GM18520 (cell line): ENCODE data around the gene ZC3H18.

Experiments
- ATAC-seq: cut with Tn5 transposase; IDR thresholded peaks from one replicate; pipeline ENCODE4 v1.9.1; 2021; ENCODE audit not compliant: unreplicated experiment

The ZC3H18 gene

DNA sequence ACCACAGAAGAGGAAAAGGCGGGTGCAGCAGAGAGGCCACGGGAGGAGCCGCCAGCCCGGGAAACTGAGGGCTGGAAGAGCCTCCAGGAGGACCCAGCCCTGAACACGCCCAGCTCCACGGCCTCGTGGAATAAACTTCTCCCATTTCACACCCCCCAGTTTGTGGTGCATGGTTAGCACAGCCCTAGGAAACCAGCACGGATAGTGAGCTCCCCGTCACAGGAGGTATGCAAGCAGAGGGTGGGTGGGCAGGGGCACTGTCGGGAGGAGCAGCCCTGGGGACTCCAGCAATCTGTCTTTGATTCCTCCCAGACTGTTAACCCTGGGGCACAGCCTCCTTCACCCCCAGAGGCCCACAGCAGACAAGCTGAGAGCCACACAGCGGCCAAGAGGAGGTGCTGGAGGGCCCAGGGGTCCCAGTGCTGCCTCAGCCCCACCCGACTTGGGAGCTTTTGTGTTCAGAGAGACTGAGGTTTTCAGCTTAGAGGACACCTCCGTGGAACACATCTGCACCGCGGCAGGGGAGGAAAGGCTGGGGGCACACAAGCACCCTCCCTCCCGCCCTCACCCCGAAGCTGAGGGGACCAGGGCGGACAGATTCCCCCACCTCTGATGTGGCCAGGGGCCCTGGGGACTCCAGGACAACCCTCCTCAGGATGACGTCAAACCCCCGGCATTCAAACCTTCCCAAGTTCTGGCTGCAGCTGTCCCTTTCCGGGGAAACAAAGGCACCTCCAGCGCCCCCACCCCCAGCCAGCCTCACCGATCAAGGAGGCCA, 66.5 kb downstream of the ZC3H18 start:
- ATAC-seq: no peak

DNA sequence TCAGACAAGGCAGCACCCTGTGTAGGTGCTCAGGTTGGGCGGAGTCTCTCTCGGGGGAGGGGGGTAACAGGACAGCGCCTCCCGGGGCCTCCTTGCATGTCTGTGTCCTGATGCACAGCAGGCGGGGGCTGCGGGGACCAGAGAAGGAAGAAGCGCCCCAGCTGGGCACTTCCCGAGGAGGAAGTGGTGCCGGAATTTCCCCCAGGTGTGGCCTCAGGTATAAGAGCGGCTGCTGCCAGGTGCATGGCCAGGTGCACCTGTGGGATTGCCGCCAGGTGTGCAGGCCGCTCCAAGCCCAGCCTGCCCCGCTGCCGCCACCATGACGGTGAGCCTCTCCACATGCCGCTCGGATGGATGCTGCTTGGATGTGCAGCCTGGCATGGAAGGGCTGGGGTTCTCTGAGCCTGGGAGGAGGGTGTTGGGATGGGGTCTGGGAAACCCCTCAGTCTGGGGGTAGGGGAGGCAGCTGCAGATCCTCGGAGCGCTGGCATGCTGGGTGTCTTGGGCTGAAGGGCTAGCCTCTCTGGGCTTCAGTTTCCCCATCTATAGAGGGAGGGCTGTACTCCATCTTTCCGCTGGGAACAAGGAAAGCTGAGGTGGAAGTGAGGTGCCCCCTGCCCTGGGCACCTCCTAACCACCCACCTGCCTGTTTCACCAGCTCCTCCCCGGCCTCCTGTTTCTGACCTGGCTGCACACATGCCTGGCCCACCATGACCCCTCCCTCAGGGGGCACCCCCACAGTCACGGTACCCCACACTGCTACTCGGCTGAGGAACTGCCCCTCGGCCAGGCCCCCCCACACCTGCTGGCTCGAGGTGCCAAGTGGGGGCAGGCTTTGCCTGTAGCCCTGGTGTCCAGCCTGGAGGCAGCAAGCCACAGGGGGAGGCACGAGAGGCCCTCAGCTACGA, 68.4 kb downstream of the ZC3H18 start, which contains the start of gene IL17C:
IL17C (plus strand) TSS at position 250 of the 908 bp plus-strand sequence; CDS start at position 320, 70 bp downstream.
- no peak for ATAC-seq

DNA sequence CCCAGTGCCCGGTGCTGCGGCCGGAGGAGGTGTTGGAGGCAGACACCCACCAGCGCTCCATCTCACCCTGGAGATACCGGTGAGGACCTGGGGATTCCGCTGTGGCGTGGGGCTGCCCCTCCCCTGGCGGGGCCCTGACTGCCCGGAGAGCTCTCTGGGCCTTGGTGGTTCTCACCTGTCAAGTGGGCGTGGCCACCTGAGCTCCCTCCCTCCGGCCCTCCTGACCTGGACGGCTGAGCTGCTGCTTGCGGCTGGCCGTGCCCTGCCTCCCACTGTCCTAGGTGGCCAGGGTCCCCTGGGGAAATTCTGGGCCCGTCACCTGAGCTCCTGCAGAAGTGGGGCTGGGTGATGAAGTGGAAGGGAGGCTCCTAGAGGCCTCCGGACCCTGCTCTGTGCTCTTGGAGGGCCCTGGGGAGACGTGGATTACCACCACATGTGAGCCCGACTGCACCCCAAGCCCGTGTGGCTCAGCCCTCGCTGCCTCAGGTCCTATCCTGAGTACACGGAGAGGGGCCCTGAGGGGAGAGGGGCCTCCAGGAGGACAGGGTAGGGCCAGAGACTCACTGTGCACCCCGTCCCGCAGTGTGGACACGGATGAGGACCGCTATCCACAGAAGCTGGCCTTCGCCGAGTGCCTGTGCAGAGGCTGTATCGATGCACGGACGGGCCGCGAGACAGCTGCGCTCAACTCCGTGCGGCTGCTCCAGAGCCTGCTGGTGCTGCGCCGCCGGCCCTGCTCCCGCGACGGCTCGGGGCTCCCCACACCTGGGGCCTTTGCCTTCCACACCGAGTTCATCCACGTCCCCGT, 69.2 kb downstream of the ZC3H18 start:
- no peak for ATAC-seq

DNA sequence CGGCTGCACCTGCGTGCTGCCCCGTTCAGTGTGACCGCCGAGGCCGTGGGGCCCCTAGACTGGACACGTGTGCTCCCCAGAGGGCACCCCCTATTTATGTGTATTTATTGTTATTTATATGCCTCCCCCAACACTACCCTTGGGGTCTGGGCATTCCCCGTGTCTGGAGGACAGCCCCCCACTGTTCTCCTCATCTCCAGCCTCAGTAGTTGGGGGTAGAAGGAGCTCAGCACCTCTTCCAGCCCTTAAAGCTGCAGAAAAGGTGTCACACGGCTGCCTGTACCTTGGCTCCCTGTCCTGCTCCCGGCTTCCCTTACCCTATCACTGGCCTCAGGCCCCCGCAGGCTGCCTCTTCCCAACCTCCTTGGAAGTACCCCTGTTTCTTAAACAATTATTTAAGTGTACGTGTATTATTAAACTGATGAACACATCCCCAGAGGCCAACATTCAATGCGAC, 69.9 kb downstream of the ZC3H18 start:
- ATAC-seq: no peak

DNA sequence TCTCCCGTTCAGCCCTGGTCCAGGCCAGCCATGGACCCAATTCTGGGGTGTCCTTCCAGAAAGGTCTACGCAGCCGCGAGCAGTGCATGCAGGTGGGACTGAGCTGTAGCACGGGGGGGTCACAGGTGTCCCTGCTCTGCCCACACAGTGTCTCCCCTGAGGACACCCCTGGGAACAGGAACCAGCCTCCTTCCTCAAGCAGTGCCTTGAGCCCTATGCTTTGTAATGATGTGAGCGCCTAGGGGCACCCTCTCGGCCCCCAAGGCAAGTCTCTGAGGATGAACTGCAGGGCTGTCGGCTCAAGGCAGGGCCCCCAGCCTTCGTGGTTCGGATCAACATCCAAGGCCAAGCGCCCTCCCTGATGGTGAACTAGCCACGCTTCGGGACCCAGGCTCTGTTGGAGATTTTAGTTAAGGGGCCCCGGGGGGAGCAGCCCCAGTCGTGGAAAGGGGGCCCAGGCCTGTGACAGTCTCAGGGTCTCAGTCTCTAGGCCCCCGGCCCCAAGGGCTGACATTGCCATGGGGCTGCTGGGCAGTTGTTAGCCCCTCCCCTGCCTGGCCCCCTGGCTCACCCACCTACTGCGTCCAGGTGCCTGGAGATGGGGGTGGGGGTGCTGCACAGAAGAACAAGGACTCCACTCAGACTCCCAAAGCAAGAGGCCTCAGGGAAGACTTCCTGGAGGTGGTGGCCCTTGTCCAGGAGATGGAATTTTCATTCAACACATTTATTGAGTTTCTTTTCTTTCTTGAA, 70.5 kb downstream of the ZC3H18 start:
- ATAC-seq: no peak

DNA sequence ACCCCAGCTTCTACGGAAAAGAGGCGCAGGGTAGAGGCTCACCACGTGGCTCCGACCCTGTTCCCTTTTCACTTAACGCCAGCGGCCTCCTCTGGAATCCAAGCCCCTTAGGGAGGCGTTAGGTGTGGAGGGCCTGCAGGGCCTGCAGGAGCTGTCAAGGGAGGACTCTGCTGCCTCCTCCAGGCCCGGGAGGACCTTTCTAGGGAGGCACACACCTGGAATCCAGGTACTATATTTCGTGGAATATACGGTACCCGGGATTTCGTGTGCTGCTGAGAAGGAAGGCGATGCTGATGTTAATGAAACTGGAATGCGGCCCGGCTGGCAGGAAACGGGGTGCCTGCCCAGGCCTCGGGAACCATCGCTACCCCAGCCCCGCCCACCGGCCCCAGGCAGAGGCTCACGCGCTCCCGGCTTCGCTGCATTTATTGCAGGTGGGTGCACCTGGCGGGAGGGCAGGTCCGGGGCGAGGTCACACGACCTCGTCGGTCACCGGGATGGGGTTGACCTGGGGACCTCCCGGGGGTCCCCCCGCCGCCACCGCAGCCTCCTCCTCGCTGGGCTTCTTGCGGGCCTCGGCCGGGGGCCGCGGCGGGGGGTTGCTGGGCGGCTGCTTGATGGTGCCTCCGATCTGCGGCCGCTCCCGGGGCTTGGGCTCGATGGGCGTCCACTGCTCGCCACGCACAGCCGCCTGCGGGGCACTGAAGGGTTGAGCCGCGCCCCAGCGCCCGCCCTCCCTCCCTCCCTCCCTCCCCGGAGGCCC, 72.9 kb downstream of the ZC3H18 start:
- ATAC-seq: no peak

DNA sequence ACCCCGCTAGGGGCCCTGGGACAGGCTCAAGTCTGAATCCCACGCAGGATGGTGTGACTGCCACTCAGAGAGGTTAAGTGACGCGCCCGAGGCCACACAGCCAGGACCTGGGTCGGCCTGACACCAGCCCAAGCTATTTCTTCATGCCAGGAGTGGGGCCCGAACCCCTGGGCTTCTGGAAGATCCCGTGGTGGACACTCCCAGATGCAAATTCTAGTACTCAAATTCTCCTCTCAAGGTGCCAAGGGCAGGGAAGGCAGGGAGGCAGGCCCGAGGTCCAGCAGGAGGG, 73.4 kb downstream of the ZC3H18 start:
- no peak for ATAC-seq

DNA sequence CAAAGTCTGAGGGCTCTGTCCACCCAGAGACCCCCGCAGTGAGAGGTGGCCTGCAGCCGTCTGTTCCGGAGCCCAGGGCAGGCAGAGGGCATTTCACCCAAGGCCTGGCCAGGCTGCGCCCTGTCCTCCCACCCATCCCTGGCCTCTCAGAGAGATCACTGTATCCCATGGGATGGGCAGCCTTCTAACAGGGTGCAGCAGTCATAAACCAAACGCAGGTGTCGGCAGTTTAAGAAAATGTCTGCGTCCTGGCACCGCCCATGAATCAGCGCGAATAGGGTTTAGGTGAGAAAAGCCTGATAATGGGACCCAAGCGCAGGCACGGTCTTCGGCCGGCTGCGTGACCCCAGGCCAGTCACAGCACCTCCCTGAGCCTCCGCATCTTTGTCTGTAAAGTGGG, 75.3 kb downstream of the ZC3H18 start:
- no peak for ATAC-seq

DNA sequence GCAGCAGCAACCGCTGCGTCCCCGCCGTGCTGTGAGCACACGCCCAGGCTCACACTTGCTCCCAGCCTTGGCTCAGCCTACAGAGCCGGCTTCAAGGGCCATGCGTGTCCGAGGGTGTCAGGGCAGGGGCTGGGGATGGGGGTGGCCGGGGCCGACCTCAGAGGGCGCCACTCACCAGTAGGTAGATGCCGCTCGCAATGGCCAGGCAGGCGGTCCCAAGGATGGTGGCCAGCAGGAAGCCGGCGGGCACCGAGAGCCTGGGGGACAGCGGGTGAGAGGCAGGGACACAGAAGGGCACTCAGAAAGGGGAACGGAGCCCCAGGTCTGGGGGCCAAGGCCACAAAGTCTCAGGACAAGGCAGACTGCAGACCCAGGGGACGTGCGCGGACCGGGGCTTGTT, 75.7 kb downstream of the ZC3H18 start:
- ATAC-seq: no peak

DNA sequence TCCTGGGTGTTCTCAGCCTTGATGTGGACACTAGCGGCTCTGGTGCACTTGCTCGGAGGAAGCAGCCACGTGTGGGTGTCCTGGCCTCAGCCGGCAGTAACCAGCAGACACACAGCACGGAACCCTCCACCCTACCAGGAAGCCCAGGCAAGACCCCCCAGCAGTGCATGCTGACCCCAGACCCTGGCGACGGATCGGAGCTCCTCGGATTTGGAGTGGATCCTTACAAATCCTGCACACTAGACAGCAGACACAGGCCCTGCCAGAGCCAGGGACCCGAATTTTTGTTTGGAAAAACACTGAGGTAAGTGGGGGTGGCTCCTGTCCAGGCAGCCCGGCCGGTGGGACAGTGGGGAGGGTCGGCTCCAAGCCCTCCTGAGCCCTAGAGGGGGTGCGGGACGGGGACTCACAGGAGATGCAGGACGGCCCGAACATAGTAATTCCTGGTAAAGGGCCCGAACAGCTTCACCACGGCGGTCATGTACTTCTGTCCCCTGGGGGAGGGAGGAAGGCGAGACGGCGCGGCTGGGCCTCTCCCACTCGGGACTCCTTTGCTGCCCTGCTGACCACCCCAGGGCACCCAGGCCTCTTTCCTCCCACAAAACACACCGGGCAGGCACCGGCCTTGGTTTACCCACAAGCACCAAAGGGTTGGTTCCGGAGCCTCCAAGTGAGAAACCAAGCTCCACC, 76.3 kb downstream of the ZC3H18 start:
- ATAC-seq: no peak

DNA sequence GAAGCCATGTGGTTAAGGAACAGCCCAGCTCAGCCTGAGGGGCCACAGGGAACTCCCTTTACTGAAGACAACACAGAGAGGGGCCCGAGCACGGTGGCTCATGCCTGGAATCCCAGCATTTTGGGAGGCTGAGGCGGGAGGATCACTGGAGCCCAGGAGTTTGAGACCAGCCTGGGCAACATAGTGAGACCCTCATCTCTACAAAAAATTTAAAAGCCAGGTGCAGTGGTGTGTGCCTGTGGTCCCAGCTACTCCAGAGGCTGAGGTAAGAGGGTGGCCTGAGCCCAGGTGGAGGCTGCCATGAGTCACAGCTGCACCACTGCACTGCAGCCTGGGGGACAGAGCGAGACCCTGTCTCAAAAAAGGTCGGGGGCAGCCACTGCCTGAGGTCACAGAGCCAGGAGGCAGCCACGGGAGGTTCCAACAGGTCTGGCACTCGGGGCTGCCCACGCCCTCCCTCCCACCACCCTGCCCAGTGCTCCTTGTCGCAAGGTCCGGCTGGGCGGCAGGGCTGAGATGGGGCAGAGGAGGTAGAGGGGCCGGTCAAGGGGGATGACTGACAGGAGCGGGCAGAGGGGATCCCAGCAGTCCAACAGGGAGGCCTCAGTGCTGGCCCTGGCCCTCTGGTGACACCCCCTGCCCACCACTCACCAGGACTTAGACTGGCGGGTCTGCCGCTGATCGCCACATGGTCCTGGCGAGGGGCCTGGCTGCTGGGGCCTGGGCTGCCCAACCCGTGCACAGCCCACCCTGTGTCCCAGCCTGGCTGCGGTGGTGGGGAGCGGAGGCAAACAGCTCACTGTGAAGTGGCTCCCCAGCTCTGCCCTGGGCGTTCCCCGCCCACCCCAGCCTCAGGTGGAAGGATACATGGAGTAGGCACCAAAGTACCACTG, 77.2 kb downstream of the ZC3H18 start:
- ATAC-seq: no peak

DNA sequence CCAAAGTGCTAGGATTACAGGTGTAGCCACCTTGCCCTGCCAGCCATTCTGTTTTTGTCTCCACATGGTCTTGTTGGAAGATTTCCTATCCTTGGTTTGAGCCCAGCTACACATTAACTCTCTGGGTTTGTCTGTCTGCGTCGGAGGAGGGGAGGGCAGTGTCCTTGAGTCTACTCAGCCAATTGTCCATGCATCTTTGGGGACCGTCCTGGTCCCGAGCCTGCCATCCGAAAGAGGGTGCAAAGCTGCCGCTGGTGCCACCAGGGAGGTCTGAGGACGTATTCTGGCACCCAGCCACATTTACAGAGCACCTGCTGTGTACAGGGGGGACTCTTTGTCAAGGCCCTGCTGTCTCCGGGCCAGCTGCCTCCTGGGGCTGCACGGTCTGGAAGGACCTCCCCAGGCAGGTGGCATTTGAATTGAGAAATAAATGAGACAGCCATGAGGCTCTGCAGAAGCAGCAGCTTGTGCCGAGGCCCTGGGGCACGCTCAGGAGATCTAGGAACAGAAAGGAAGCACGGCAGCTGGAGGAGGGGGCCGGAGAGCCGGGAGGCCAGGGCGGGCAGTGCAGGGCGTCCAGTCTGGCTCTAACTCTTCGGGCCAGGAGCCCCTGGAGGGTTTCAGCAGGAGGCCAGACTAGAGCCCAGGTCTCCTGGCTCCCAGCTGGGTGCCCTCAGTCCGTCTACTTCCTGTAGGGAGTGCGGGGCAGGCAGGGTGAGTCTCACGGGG, 79.2 kb downstream of the ZC3H18 start:
- no peak for ATAC-seq

DNA sequence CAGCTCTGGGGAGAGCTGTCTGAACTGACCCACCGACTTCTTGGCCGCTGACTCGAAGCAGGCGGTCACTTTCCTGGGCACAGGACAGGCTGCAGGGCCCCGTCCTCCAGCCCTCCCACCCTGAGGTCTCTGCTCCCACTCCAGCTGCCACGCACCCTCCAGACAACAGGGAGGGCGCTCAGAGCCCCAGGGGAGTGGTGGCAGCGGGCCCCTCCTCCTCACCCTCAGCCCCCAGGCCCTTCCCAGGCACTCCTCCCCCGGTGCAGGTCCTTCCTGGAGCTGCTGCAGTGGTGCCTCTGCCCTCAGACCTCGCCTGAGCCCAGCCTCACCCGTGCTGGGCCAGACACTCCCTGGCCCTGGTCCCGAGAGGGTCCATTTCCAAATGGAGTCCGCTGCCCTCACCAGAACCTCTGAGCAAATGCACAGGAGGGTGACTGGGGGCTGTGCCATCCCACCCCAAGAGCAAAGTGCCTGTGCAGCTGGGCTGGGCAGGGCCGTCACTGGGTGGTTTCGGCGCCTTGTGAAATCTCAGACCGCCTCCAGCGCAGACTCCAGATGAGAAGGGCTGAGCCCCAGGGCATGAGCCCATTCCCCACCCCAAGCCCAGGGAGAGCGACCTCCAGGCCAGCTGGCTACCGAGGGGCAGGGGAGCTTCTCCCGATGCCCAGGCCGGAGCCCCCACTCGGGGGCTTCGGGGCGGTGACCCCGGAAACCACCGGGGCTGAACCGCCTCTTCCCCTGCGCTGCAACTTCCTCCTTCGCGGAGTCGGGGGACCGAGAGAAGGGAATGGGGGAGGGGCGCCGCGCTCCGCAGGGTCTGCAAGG, 79.9 kb downstream of the ZC3H18 start:
- ATAC-seq: peak; percentile 1

DNA sequence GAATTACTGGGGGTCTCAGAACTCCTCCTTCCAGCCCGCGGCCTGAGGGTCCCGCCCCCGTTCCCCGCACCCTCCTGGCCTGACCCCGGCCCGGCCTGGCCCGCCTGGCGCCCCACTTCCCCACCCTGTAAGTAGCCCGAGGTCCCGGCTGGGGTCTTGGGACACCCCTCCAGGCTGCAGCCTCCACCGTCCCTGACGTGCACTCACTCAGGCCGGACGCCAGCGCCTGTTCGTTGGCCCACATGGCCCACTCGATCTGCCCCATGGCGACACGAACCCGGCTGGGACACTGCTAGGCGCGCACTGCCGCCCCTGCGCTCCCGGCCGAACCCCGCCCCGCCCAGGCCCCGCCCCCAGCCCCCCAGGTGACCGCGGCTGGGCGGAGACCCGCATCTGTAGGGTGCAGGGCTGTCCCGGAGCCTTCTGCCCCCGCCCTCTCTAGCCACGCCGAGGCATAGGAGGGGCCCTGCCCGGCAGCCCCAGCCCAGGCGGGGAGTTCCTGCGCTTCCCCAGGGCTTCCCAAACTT, 80.6 kb downstream of the ZC3H18 start, which contains the start of gene CYBA:
CYBA (minus strand) TSS at position 305 of the 527 bp plus-strand sequence; CDS start at position 265, 40 bp downstream.
- peak; percentile 35 for ATAC-seq

DNA sequence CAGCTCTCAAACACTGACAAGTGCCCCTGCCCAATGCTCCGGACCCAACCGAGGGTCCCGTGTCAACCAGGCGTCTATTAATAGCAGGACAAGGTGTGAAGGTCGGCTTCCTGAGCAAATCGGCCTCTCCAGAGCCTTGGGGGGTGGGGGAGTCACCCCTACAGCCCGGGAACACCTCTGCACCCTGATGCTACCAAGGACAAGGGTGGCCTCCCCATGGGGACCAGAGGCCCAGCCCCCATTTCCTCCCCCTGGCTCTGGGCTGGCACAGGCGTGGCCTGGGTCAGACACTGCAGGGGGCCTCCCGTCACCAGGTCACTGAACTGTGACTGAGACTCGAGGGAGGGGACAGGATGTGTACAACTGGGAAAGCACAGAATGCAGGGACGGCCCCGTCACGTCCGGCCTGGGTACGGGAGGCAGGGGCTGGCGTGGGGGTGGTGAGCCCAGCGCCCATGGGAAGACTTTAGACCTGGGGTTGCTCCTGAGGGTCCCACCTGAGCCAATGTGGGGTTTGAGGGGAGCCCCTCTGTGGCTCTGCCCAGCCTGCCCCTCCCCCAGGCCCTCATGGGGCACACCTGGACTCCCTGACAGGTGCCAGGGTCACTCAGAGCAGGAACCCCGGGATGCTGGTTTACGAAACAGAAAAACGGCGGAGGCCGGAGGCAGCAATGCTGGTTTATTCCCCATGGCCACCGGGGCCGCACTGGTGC, 81.2 kb downstream of the ZC3H18 start:
- peak; percentile 66 for ATAC-seq
